Activated T-helper 1 cell treated with anti-CD3 and anti-CD28 coated beads, Interleukin-2, amount 50 U/mL, for 16 hours (primary cell): ENCODE results near the gene CACTIN.
"Not testable (repeated sequence)": the region's sequence is repeated elsewhere in the genome, so short reads cannot be mapped to it uniquely, and the experiment has no call there.

ENCODE experiments used
- DNase-seq, 2 donors: peaks; one replicate each; pipeline ENCODE4 v3.0.0-alpha.2; 2020; ENCODE audit warnings: low read depth in 1 of 2, low spot score in 1 of 2

The CACTIN gene

GRCh38 chr19:3590991-3591659 is 35.5 kb downstream of the CACTIN start:
- no peak for DNase-seq

GRCh38 chr19:3589949-3590348 is 36.6 kb downstream of the CACTIN start:
- DNase-seq = no peak

DNA sequence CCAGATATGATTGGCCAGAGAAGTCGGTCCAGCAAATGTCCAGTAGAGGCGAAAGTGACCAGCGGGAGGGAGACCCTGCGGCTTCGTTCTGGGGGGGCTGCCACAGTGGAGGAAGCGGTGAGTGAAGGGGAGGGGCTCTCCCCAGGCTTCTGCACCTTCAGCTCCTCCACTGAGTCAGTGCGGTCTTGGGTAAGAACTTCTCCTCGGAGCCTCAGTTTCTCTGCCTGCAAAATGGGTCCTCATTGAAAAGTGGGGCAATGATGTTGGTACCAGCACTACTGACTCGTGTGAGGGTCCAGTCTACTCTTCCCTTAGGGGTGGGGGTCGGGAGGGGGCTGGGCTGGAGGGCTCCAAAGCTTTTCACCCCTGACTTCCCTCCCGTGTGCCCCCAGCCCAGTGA is 37.2 kb downstream of the CACTIN start:
- DNase-seq = no peak

DNA sequence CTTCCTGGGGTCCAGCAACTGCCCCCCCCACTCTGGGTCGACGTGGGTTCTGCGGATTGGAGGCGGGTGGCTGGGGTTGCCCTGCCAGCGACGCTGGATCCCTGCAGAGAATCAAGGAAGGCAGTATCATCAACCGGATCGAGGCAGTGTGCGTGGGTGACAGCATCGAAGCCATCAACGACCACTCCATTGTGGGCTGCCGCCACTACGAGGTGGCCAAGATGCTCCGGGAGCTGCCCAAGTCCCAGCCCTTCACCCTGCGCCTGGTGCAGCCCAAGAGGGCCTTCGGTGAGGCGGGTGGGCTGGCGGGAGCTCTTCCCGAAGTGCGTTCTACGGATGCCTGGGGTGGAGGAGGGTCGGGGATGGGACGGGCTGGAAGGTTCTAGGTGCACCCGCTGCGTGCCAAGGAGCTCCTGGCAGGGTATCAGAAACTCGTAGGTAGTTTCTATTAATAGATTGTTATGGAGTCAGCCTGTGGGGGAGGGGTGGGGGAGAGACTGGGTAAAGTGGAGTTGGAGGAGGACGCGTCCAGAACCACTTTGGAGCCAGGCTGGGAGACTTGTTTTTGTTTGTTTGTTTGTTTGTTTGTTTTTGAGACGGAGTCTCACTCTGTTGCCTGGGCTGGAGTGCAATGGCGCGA is 39.8 kb downstream of the CACTIN start:
- DNase-seq = no peak

DNA sequence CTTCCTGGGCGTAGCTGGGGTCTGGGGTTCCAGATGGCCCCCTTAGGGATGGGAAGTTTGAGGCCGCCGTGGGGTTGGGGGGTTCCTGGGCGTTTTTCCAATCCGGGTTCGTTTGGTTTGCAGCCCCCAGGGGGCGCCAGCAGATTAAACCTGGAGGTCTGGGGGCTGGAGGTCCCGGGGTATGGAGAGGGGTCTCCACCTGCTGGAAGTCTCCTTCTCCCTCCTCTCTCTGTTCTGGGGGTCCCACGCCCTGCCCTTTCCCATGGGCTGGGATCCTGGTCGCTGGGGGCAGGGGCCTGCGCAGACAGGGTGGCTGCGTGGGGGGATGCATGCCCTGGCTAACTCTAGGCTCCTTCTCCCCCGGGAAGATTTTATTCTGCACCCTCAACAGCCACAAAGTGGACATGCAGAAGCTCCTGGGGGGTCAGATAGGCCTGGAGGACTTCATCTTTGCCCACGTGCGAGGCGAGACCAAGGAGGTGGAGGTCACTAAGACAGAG is 40.4 kb downstream of the CACTIN start:
- DNase-seq = peak in 1 of 2 donors; percentile 25

- no peak for DNase-seq
Observed at GRCh38 chr19:3585301-3586126, 41.1 kb downstream of the CACTIN start, which contains the start of gene GIPC3. TSS of gene GIPC3 (plus strand) at chr19:3585478. CDS start at chr19:3585598, 120 bp downstream.

DNA sequence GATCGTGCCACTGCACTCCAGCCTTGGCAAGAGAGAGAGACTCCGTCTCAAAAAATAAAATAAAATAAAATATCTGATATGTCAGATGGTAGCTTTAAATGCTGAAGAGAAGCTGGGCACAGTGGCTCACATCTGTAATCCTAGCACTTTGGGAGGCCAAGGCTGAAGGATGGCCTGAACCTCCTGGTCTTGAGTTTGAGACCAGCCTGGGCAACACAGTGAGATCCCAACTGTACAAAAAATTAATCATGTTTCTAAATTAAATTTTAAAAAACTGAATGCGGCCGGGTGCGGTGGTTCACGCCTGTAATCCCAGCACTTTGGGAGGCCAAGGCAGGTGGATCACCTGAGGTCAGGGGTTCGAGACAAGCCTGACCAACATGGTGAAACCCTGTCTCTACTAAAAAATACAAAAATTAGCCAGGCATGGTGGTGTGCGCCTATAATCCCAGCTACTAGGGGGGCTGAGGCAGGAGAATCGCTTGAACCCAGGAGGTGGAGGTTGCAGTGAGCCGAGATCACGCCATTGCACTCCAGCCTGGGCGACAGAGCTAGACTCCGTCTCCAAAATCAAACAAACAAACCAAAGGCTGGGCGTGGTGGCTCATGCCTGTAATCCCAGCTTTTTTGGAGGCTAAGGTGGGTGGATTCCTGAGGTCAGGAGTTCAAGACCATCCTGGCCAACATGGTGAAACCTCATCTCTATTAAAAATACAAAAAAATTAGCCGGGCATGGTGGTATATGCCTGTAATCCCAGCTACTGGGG is 42.4 kb downstream of the CACTIN start:
- not testable (repeated sequence) for DNase-seq

- not testable (repeated sequence) for DNase-seq
Observed at GRCh38 chr19:3581792-3582191, 44.8 kb downstream of the CACTIN start.

DNA sequence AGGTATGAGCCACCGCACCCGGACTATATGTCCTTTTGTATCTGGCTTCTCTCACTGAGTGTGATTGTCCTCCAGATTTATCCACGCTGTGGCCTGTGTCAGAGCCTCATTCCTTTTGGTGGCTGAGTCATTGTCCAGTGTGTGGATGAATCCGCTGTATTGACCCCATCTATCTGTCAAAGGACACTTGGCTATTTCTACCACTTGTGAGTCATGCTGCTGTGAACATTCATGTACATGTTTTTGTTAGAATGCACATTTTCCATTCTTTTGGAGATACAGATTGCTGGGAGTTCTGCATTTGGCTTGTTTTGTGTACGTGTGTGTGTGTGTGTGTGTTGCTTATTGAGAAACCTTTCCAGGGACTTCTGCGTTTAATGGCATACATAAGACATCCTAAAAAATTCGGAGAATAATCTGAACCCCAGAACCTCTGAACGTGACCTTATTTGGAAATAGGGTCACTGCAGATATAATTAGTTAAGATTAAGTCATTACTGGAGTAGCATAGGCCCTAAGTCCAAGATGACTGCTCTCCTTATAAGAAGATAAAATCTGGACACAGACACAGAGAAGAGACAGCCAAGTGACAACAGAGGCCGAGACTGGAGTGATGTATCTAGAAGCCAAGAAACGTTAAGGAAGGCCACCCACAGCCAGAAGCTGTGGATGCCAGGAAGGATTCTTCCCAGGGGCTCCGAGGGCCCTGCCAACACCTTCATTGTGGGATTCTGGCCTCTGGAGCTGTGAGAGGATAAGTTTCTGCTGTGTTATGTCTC is 46.2 kb downstream of the CACTIN start:
- DNase-seq = no peak

DNA sequence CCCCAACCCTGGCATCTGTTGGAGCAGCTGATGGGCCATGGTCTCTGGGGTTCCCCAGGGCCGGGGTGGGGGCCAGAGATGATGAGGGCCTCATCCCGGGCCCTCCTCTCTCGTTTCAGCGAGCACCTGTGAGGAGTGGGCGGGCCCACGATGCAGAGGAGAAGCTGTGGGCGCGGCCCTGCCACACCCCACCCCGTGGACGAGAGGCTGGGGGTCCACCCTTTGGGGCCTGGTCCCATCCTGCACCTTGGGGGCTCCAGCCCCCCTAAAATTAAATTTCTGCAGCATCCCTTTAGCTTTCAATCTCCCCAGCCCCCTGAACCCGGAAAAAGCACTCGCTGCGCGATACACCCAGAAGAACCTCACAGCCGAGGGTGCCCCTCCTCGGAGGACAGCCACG is 48.2 kb downstream of the CACTIN start:
- DNase-seq = no peak

DNA sequence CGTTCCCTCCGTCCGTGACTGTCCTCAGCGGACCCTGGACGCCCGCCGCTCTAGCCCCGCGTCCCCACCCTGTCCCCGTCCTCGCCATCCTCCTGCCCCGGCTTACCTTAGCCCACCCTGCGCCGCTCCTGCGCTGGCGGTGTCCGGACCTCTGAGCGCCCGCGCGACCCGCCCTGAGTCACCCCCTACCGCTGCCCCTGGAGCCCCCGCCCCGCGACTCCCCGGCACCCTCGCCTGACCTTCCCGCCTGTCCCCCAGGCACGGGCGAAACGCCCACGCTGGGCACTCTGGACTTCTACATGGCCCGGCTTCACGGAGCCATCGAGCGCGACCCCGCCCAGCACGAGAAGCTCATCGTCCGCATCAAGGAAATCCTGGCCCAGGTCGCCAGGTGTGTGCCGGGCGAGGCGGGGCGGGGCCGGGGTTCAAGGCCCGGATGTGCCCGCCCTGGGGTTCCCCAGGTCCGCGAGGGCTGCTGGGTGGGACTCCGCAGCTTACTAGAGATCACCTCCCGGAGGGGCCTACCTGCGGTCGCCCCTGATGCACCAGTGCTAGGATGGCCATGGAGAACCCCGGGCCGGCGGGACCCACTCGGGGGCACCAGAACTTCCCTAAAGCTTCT is 48.8 kb downstream of the CACTIN start:
- DNase-seq = no peak

DNA sequence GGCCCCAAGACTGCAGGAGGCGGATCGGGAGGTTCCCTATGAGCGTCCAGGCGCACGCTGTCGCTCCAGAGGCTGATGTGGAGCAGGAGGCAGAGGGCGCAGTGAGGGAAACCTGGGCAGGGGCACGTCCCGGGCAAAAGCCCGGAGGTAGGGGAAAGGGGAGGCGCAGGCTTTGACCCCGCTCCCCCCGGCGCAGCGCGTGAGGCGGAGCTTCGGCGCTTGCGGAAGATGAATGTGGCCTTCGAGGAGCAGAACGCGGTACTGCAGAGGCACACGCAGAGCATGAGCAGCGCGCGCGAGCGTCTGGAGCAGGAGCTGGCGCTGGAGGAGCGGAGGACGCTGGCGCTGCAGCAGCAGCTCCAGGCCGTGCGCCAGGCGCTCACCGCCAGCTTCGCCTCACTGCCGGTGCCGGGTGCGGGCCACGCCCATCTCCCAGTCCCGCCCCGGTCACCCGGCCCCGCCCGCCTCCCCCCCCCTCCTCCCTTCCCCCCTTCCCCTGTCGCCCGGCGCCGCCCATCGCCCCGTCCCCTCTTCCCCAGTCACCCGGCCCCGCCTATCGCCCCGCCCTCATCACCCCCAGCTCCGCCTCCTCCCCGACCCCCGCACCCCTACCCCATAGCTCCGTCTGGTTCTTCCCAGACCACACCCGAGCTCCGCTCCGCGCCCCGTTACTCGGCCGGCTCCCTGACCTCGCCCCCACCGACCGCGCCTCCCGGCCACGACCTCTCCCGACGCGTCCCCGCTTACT is 49.7 kb downstream of the CACTIN start:
- no peak for DNase-seq

- no peak for DNase-seq
Observed at GRCh38 chr19:3575949-3576673, 50.5 kb downstream of the CACTIN start.

GRCh38 chr19:3575260-3575741 is 51.3 kb downstream of the CACTIN start:
- no peak for DNase-seq

DNA sequence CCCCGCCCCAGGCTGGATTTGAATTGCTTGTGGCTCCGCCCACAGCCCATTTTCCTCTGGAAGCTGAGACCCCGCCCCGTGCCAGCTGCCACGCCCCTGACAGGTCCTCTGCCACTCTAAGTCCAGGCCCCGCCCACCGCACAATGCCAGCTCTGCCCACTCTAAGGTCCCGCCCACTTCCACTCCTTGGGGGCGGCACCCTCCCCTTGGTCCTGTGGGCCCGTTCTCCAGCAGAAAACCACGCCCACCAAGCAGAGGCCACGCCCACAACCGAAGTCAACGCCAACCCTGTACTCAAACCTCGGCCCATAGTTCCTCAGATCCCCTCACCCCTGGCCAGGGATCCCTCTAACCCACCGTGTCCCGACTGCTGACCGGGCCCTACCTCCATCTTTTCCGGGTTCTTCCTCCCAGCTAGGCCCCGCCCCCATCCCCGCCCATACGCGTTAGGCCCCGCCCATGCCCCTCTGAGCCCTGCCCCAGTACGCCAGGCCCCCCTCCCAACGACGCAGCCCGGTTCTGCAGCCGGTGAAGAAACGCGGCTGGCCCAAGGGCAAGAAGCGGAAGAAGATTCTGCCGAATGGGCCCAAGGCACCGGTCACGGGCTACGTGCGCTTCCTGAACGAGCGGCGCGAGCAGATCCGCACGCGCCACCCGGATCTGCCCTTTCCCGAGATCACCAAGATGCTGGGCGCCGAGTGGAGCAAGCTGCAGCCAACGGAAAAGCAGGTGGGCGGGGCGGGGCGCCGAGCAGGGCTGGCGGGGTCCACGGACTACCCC is 52.5 kb downstream of the CACTIN start:
- peak; percentile 45 to 60 for DNase-seq

GRCh38 chr19:3573162-3573857 is 53.3 kb downstream of the CACTIN start:
- DNase-seq = no peak

DNA sequence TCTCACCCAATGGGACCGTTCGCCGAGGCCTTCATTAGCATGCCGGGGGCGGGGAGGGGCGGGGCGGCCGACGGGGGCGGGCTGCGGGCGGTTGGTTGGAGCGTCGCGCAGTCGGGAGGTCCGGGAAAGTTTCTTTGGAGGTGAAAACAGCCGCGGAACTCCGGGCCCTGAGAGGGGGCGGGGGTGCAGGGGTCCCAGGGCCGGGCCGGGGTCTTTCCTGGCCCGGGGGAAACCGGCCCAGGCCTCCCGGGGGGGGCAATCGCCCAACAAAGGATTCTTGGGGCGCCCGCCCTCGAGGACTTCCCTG is 53.8 kb downstream of the CACTIN start, which contains the start of gene HMG20B:
TSS of gene HMG20B (plus strand) at position 90 of the 307 bp plus-strand sequence. CDS start 366 bp downstream, outside the sequence.
- no peak for DNase-seq
